NB4 (cell line): Measurements from ENCODE around the gene IL13.

Source experiments
- DNase-seq: peaks from one replicate; pipeline ENCODE4 v3.0.0; 2010; ENCODE audit warnings: low read depth
- H3K4me3 ChIP-seq: one replicate; pipeline ENCODE4 v1.5.1; 2011; ENCODE audit warnings: mild to moderate bottlenecking, low read depth, low read length, moderate library complexity
- MYC ChIP-seq: IDR thresholded peaks from 2 replicates; pipeline ENCODE4 v1.6.1; 2011; ENCODE audit warnings: low read depth, low read length
- POLR2A ChIP-seq: IDR thresholded peaks from 2 replicates; pipeline ENCODE4 v1.6.1; 2011; ENCODE audit warnings: mild to moderate bottlenecking; ENCODE audit not compliant: insufficient read length; ENCODE audit errors: extremely low read depth
- TF ChIP-seq, protein P1 (sequence below): IDR thresholded peaks from 2 replicates; pipeline ENCODE4 v1.6.1; 2011; ENCODE audit warnings: low read depth, low read length
- TF ChIP-seq, protein P2 (sequence below): IDR thresholded peaks from one replicate; pipeline ENCODE4 v1.5.1; 2012; ENCODE audit warnings: low read depth, low read length

The IL13 gene

DNA sequence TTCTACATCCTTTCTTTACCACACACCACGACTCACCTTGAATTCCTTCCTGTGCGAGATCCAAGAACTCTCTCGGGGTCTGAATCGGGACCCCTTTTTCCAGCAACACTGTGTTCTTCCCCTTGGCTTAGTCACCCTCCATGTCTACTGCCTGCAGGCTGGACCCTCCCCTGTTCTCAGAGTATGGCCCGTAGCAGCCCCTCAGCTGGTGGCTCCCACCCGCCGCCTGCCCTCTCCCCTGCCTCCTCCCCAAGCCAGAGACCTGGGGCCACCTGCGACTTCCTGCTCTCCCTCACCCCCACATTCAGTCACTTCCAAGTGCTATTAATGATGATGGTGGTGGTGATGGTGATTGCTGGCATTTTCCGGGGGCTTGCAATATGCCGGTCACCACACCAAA, 9.3 kb downstream of the IL13 start:
- TF ChIP-seq POLR2A, result no peak
- TF ChIP-seq, protein P1, sequence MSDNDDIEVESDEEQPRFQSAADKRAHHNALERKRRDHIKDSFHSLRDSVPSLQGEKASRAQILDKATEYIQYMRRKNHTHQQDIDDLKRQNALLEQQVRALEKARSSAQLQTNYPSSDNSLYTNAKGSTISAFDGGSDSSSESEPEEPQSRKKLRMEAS, result no peak
- TF ChIP-seq, protein P2, sequence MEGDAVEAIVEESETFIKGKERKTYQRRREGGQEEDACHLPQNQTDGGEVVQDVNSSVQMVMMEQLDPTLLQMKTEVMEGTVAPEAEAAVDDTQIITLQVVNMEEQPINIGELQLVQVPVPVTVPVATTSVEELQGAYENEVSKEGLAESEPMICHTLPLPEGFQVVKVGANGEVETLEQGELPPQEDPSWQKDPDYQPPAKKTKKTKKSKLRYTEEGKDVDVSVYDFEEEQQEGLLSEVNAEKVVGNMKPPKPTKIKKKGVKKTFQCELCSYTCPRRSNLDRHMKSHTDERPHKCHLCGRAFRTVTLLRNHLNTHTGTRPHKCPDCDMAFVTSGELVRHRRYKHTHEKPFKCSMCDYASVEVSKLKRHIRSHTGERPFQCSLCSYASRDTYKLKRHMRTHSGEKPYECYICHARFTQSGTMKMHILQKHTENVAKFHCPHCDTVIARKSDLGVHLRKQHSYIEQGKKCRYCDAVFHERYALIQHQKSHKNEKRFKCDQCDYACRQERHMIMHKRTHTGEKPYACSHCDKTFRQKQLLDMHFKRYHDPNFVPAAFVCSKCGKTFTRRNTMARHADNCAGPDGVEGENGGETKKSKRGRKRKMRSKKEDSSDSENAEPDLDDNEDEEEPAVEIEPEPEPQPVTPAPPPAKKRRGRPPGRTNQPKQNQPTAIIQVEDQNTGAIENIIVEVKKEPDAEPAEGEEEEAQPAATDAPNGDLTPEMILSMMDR, result no peak
- no peak for TF ChIP-seq MYC
- DNase-seq, result no peak
- H3K4me3 ChIP-seq, result no peak overlapping the region

DNA sequence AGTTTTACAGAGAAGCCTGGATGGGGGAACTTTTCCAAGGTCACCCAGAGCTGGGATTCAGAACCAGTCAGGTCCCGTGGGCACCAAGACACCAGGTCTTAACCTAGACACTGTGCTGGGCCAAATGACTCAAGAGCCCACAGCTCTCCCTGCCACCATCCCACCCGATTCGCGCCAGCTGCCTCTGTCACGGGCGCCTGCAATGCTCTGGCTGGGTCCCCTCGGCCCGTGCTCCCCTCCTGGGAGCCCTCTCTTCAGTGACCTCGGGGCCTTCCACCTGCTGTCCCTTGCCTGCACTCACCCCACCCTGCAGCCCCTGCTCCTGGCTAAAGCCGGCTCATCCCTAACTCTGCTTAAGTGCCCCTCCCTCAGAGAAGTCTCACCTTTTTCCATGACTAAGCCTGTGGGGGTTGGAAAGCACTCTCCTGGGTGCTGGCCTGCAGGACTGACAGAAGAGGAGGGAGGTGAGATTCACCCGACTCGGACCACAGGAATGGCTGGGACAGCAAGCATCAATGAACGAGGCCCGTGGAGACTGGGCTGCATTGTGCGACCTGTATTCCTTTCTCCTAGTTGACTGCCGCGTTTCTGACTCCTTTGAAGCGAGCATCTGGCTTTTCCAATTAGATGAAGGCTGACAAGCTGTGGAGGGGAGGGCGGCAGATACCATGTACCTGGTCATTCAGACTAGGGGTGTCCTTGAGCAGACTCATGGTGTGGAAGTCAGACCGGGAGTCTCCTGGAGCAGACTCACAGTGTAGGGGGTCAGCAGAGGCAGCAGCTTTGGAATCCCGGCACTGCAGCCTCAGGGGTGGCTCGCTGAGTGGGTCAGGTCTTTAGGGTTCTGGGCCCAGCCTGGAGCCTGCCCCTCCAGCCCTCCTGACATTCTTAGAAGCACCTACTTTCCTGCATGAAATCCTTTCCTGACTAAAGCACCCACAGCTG, 10.1 kb downstream of the IL13 start:
- no peak for DNase-seq
- TF ChIP-seq, protein P1, result no peak
- TF ChIP-seq, protein P2, result no peak
- TF ChIP-seq MYC, result no peak
- no peak overlapping the region for H3K4me3 ChIP-seq

DNA sequence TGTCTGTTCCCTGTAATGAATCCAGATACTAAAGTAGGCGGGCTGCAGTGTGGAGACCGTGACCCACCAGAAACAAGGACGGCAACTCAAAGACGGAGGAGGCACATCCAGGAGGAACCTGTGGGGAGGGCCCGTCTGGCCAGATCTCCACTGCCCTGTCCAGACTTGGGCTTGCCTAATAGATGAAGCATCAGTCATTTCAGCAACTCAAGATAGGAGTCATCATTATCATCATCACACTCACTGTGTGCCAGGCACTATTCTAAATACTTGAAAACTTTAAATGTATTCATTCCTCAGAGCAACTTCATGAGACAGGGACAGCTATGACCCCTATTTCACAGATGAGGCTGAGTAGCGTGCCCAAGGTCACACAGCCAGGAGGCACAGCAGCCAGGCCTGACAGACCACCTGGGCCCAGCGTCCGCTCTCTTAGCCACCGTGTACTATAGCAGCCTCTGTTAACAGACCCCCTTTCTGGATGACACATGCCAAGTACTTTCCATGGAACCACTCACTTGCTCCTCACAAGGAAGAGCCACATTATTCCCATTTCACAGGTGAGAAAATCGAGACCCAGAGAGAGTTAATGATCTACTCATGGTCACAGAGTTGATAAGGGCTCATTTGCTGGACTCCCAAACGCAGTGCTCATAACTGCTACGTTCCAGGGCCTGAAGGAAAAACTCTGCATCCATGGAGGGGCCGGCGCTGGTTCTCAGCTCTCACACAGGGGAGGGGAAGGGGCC, 10.9 kb downstream of the IL13 start:
- no peak for DNase-seq
- TF ChIP-seq POLR2A (no peak), MYC (no peak)
- TF ChIP-seq, protein P1, result no peak
- TF ChIP-seq, protein P2, result no peak
- no peak overlapping the region for H3K4me3 ChIP-seq

DNA sequence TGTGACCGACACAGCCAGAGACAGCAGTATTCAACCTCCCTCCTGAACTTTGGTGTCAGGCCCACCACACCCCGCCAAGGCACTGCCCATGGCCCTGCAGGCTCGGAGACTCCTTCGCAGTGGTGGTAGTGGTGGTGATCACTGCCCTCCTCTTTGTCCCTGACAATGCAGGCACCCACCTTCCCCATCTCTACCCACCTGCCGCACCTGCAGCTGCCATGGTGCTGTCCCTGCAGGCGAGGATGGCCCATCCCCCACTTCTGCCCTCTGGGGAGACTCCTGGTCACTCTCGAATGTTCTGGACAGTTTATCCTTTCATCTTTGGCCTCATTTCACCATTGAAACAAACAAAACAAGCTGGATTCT, 11.5 kb downstream of the IL13 start:
- TF ChIP-seq POLR2A, result no peak
- TF ChIP-seq, protein P1, result no peak
- TF ChIP-seq, protein P2, result no peak
- no peak for TF ChIP-seq MYC
- DNase-seq, result no peak
- H3K4me3 ChIP-seq, result no peak overlapping the region

DNA sequence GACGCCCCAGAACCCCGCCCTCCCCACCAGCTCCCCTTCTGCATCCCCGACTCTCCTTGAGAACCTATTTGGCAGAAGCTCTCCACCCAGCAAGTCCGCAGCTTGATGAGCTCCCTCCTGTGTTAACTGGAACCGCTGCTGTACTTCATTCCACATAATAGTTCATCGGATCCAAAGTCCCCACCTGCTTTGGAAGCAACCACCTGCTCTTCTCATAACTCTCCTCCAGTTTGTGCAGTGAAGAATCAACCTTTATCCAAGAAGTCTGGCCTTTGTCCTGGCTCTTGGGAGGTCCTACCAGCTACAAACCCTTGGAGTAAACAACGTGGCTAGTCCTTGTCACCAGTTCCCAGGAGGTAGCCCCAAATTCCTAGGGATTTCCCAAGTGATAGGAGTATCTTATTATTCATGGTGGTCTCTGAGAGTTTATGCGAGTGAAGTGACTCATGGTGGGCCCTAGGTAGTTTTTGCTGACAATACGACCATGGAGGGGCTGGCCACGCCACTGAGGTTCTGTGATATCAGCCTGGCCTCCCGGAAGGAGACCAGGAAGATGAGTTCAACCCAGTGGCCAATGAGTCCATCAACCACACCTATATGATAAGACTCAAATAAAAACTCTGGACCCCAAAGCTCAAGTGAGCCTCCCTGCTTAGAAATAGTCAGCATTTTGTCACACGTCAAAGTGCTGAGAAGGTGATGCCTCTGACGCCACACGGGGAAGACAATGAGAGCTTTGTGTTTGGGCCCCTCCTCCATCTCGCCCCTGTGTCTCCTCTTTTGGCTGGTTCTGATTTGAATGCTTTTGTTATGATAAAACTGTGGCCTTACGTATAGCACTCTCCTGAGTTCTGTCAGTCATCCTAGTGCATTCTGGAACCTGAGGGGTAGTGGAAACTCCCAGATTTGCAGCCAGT, 12.3 kb downstream of the IL13 start:
- no peak for DNase-seq
- H3K4me3 ChIP-seq, result no peak overlapping the region
- TF ChIP-seq MYC, result no peak
- TF ChIP-seq, protein P1, result no peak
- TF ChIP-seq, protein P2, result no peak
- TF ChIP-seq POLR2A, result no peak
